Suppressor macrophage treated with lipopolysaccharide for 4 hours (primary cell): ENCODE results near the gene ADCK1.
A peak's percentile ranks its signal among the peaks of the same experiment; 100 is the strongest.
"Not testable (repeated sequence)": the region's sequence is repeated elsewhere in the genome, so short reads cannot be mapped to it uniquely, and the experiment has no call there.

Experiments used
- DNase-seq: peaks from one replicate; pipeline ENCODE4 v3.0.0-alpha.2; 2020

Gene ADCK1

GRCh38 chr14:77866932-77867331 lies 67.0 kb downstream of the ADCK1 start:
- DNase-seq, result no peak

- DNase-seq, result no peak
Observed at GRCh38 chr14:77867476-77867875, 67.6 kb downstream of the ADCK1 start.

- DNase-seq, result no peak
Observed at GRCh38 chr14:77868552-77869285, 68.8 kb downstream of the ADCK1 start.

GRCh38 chr14:77869340-77869739 lies 69.4 kb downstream of the ADCK1 start:
- DNase-seq, result peak; percentile 47

- no peak for DNase-seq
Observed at GRCh38 chr14:77870646-77871045, 70.7 kb downstream of the ADCK1 start.

- no peak for DNase-seq
Observed at GRCh38 chr14:77872152-77872551, 72.2 kb downstream of the ADCK1 start.

- DNase-seq, result no peak
Observed at GRCh38 chr14:77872983-77873382, 73.1 kb downstream of the ADCK1 start.

GRCh38 chr14:77878783-77879182 lies 78.9 kb downstream of the ADCK1 start:
- DNase-seq, result no peak

GRCh38 chr14:77880056-77880455 lies 80.1 kb downstream of the ADCK1 start:
- DNase-seq, result no peak

GRCh38 chr14:77882098-77882497 lies 82.2 kb downstream of the ADCK1 start:
- no peak for DNase-seq

- peak; percentile 63 for DNase-seq
Observed at GRCh38 chr14:77882636-77883035, 82.7 kb downstream of the ADCK1 start.

- no peak for DNase-seq
Observed at GRCh38 chr14:77883131-77883846, 83.4 kb downstream of the ADCK1 start.

GRCh38 chr14:77883847-77884238 lies 83.9 kb downstream of the ADCK1 start:
- no peak for DNase-seq

GRCh38 chr14:77885367-77885766 lies 85.5 kb downstream of the ADCK1 start:
- DNase-seq, result no peak

- DNase-seq, result no peak
Observed at GRCh38 chr14:77886010-77886409, 86.1 kb downstream of the ADCK1 start.

GRCh38 chr14:77888903-77889302 lies 89.0 kb downstream of the ADCK1 start:
- not testable (repeated sequence) for DNase-seq

GRCh38 chr14:77889971-77890442 lies 90.1 kb downstream of the ADCK1 start:
- DNase-seq, result peak; percentile 9

- no peak for DNase-seq
Observed at GRCh38 chr14:77890873-77891272, 91.0 kb downstream of the ADCK1 start.

- DNase-seq, result no peak
Observed at GRCh38 chr14:77892381-77892871, 92.5 kb downstream of the ADCK1 start.

- no peak for DNase-seq
Observed at GRCh38 chr14:77892890-77893484, 93.1 kb downstream of the ADCK1 start.

GRCh38 chr14:77897374-77897773 lies 97.5 kb downstream of the ADCK1 start:
- DNase-seq, result no peak

GRCh38 chr14:77902811-77903210 lies 102.9 kb downstream of the ADCK1 start:
- no peak for DNase-seq

- DNase-seq, result no peak
Observed at GRCh38 chr14:77903221-77903620, 103.3 kb downstream of the ADCK1 start.
